Erythroblast (primary cell): ENCODE measurements around the gene SUSD1.

ENCODE experiments used
- GATA1 ChIP-seq: IDR thresholded peaks from 2 replicates; pipeline ENCODE4 v1.6.1; 2011; ENCODE audit warnings: low read depth, mild to moderate bottlenecking, control low read depth, low read length, moderate library complexity
- POLR2A ChIP-seq: IDR thresholded peaks from 2 replicates; pipeline ENCODE4 v1.6.1; 2011; ENCODE audit warnings: mild to moderate bottlenecking, low read length

DNA sequence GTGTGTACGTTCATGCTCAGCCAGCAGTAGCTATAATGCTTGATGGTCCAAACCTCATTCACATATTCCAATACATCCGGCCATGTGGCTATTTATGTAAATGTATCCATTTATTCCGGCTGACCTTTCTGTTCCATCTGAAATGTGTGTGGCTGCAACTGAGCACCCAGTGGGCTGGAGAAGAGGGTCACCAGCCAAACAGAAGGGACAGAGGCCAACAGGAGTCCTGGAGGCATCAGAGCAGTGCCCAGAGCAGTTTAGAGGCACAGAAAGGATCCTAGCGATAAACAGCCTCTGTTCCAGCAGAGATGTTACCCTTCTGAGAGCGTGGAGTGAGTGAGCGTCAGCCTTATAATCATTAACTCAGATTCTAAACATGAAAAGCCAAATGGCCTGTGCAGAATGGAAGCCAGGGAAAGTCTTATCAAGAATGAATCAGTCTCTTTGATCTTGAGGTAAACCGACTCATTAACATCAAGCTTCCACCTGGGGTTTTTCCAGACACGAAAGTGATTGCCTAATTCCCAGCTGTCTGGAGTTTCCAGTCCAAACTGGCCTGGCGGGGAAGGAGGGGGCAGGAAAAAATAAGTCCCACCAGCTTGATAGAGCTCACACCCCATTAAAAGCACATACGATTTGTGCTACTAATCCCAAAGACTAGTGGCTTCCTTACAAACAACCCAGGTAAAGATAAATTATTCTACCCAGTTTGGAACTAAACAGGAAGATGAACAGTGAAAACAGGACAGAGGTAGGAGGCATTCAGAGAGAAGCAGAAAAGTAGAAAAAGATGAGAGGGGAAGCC, 55.7 kb downstream of the SUSD1 start:
- TF ChIP-seq POLR2A, result no peak
- no peak for TF ChIP-seq GATA1
